RKO (cell line): ENCODE measurements around the gene DCUN1D1.

Experiments
- DNase-seq: peaks from one replicate; pipeline ENCODE4 v3.0.0-alpha.2; 2016; ENCODE audit warnings: low spot score

DCUN1D1 gene

GRCh38 chr3:182936239-182936917 is 44.0 kb downstream of the DCUN1D1 start:
- no peak for DNase-seq

GRCh38 chr3:182935803-182936202 is 44.5 kb downstream of the DCUN1D1 start:
- no peak for DNase-seq

- DNase-seq = no peak
Measured at GRCh38 chr3:182925944-182926337, 54.4 kb downstream of the DCUN1D1 start.

GRCh38 chr3:182925330-182925943 is 54.9 kb downstream of the DCUN1D1 start:
- DNase-seq = no peak

GRCh38 chr3:182921665-182922355 is 58.5 kb downstream of the DCUN1D1 start:
- no peak for DNase-seq

GRCh38 chr3:182920515-182921084 is 59.7 kb downstream of the DCUN1D1 start:
- peak; percentile 5 for DNase-seq

GRCh38 chr3:182919866-182920357 is 60.4 kb downstream of the DCUN1D1 start:
- no peak for DNase-seq

- DNase-seq = no peak
Measured at GRCh38 chr3:182917134-182917533, 63.2 kb downstream of the DCUN1D1 start.

- no peak for DNase-seq
Measured at GRCh38 chr3:182914341-182914740, 66.0 kb downstream of the DCUN1D1 start.

- no peak for DNase-seq
Measured at GRCh38 chr3:182913889-182914288, 66.4 kb downstream of the DCUN1D1 start.

GRCh38 chr3:182912474-182912873 is 67.9 kb downstream of the DCUN1D1 start:
- DNase-seq = no peak

GRCh38 chr3:182911782-182912111 is 68.6 kb downstream of the DCUN1D1 start:
- no peak for DNase-seq

GRCh38 chr3:182910936-182911781 is 69.2 kb downstream of the DCUN1D1 start:
- DNase-seq = no peak

GRCh38 chr3:182909318-182910040 is 70.9 kb downstream of the DCUN1D1 start:
- peak; percentile 61 for DNase-seq

- no peak for DNase-seq
Measured at GRCh38 chr3:182908471-182908870, 71.9 kb downstream of the DCUN1D1 start.

- no peak for DNase-seq
Measured at GRCh38 chr3:182906036-182906435, 74.3 kb downstream of the DCUN1D1 start.

- DNase-seq = no peak
Measured at GRCh38 chr3:182905623-182906022, 74.7 kb downstream of the DCUN1D1 start.

GRCh38 chr3:182904164-182904563 is 76.2 kb downstream of the DCUN1D1 start:
- no peak for DNase-seq

GRCh38 chr3:182902236-182902635 is 78.1 kb downstream of the DCUN1D1 start:
- no peak for DNase-seq

GRCh38 chr3:182896553-182896952 is 83.8 kb downstream of the DCUN1D1 start:
- DNase-seq = no peak

- DNase-seq = no peak
Measured at GRCh38 chr3:182895513-182896112, 84.7 kb downstream of the DCUN1D1 start.
